HG03175 (cell line): Measurements from ENCODE around the gene PPP1CB.
"Not testable (repeated sequence)": the region's sequence is repeated elsewhere in the genome, so short reads cannot be mapped to it uniquely, and the experiment has no call there.

Experiments
- ATAC-seq: cut with Tn5 transposase; IDR thresholded peaks from one replicate; pipeline ENCODE4 v1.9.1; 2021; ENCODE audit warnings: mild to moderate bottlenecking, moderate library complexity; ENCODE audit not compliant: unreplicated experiment

The PPP1CB gene

DNA sequence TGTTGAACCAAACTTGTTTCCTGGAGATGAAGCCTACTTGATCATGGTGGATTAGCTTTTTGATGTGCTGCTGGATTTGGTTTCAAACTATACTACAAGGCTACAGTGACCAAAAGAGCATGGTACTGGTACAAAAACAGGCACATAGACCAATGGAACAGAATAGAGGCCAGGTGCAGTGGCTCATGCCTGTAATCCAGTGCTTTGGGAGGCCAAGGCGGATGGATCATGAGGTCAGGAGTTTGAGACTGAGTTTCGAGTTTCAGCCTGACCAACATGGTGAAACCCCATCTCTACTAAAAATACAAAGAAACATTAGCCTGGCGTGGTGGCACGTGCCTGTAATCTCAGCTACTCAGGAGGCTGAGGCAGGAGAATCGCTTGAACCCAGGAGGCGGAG lies 9.0 kb upstream of the PPP1CB start:
- ATAC-seq: not testable (repeated sequence)

DNA sequence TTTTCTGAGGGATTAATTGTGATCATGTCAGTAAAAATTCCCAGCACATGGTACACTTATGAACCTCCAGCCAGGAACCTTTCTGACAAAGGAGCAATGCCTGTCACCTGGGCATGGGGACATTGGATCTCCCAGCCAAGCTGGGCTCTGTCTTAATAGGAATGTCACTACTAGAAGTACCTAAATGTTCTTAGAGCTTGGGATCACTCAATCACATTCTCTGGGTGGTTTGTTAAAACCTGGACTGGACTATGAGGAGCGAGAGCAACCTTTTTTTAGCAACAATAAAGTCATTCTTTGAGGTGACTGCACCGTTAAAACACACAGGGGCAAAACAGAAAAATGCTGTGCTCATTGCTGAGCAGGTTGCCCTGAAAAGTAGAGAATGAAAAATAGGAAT lies 6.4 kb upstream of the PPP1CB start:
- ATAC-seq: no peak

DNA sequence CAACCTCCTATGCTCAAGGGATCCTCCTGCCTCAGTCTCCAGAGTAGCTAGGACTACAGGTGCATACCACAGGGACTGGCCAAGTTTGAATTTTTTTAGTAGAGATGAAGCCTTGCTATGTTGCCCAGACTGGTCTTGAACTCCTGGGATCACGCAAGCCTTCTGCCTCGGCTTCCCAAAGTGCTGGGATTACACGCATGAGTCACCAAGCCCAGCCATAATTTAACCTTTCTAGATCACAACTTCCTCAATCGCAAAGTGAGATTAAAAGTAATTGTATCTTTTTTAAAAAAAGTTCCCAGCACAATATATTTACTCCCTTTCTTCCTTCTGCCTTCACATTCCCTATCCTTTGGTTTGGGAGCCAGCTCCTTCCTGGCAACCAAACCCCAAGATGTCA lies 5.8 kb upstream of the PPP1CB start:
- no peak for ATAC-seq

DNA sequence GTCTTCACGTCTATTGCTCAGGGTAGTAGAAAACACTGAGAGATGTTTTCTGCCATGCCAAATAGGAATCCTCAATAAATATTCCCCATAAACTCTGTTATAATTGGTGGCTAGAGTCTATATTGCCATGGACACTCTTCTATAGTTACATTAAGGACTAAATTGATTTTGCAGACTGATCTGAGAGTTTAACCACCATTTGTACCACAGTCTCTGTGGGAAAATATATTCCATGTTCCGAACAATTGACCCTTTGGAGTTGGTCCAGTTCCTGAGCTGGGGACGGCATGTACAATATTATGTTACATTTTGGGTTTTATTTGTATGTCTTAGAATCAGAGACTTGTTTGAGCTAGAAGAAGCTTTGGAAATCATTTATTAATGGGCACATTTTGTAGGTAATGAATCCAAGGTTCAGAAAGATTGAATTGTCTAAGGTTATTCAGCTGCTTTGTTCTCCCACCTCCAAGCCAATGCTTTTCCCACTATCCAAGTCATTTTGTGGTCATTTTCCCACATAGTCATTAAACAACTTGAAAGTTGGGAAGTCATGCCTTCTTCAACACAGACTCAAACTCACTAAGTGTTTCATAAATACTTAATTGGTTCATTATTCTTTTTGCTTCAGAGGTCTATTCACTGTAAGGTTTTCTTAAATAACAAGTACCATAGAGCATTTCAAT lies 5.1 kb upstream of the PPP1CB start:
- ATAC-seq: no peak

DNA sequence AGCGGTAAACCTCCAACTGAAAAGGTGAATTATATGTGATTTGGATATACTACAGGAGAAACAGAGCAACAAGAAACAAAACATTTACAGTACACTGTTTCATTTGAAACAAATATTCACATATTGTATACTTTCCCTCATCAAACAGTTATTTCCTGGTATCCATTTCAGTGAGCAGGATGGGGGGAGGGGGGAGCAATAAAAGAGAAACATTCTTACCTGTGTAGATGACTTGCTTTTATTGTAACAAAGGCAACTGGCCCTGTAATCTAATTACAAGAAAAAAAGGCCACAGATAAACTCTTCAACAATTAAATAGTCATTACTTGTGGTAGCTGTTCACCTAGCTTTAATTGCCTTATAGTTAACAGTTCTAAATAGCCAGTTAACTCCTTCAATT lies 3.9 kb upstream of the PPP1CB start:
- no peak for ATAC-seq

DNA sequence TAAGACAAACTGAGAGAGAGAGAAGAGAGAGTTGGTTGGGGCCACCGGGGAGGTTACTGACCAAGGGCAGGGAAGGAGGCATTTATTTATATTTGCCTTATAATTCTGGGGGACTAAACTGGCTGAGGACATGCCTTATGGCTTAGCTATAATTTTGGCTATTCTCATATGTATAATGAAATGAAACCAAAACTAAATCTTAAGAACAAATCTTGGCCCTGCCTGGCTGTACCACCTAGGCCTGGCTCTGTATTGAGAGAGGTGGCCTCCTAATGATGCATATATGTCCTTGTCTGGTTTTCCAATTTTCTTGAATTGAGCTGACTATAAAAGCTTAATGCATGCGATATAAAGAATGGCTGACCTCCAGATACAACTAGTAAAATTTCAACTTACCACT lies 3.5 kb upstream of the PPP1CB start:
- ATAC-seq: no peak

DNA sequence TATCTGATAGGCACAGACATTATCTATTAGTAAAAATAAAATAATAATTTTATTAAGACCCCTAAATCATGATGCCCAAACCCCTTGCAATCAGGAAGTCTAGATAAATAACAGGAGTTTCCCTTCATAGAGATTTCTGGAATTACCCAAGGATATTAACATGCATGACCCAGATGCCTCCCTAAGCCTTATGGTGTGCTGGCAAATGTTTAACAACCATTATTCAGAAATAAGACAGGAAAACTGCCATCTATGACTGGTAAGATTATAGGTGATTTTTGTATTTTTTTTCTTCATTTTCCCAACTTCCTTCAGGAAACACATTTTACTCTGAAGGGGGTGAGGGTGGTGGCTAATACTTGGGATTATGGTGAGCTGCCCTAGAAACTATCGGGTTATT lies 2.7 kb upstream of the PPP1CB start:
- ATAC-seq: no peak

DNA sequence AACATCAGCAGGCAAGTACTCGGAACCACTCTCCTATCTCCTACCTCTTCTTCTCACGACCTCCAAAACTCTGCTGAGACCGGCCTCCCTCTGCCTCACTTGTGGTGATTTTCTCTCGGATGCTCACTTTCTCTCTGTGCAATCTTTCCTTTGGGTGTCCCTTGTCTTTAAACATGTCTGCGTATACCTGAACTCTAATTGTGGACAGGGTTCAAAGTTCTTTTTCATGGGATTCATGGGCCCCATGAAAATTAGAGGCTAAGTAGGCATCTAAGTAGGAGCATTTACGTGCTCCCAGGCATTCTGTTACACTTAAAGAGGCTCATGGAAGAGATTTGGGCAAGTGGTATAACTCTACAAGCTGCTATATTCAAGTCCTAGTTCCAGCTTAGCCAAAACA lies 2.1 kb upstream of the PPP1CB start:
- no peak for ATAC-seq

DNA sequence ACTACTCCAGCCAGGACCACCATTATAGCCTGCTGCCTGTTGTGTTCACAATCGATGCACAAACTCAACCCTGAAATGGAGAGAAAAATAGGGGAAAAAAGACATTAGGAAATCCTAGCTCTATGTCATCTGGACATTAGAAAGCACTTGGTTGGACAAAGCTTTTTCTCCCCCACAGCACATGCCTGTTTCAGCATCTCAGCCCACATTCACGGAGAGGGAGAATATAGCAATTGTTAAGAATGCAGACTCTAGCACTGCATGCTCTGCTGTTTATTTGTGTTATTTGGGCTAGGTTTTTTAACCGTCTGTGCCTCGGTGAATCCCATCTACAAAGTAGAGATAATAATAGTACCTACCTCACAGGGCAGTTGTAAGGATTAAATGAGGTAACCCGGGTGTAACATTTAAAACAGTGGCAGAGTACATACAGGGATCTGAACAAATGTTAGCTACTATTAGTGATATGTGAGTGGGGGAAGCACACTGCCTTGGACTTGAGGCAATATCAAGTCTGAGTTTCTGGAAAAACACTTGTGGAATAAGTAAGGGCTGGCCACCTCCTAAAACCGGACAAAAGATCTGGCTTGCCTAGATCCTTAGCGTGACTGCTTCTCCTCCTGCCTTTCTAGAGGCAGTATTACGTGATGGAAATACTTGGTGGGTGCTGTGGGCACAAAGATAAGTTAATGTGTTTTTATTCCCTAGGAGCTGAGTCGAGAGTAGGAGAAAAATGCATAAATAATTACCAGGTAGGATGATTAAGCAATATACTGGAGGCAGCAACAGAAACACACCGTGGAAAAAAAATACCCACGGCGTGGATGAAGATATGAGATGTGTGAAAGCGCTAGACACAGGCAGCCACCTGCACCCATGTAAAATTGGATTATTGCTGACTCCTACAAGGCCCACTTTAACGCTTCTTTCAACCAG lies 1.0 kb upstream of the PPP1CB start:
- no peak for ATAC-seq

DNA sequence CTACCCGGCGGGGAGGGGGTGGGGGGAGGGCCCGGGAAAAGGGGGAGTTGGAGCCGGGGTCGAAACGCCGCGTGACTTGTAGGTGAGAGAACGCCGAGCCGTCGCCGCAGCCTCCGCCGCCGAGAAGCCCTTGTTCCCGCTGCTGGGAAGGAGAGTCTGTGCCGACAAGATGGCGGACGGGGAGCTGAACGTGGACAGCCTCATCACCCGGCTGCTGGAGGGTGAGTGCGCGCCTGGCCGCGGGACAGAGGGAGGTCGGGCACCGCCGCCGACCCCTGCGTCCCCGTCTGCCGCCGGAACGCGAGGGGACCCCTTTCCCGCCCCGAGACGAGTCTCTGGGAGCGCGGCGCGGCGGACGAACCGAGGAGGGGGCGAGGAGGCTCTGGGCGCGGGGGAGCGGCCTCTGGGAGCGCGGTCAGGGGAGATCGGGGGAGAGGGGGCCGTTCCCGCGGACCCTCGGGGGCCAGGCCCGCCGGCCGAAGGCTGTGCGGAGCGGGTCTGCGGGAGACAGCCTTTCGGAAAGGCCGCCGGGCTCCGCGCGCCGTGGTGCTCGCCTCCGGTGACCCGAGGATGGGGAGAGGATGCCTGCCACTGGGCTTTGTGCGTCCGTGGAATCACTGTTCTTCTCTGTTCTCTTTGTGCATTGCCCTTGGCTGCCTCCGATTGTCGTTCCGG lies 463 bp downstream of the PPP1CB start:
- peak; percentile 31 for ATAC-seq

DNA sequence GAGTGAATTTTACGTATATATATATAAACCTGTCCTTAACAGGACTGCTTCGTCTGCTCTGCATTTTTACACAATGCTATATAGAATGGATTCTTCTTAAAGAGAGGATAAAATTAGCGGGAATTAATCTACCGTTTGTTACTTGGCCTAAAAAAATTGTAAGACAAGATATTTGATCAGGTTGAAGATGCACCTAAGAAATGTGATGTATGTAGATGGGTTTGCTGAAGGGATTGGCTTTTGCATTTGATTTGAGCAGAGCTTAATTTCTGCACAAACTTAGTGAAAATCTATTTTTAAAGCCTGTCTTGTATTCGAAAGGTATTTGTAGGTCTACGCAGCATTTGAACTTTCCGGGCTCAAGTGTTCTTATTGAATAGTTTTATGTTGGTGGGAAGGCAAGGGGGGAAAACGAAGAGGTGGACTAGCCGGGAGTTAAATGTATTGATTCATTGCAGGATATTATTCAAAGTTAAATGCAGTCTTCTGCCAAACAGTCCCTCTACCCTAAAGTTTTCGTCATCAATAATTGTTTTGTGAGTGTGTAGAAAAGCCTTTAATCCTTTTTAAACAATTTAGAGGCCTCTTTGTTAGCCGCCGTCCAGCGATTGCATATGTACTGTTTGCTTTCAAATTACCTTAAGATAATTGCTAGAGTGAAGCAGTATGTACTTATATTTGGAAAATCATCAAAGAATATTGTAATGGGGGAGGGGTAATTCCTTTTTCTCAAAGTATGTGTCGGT lies 1.2 kb downstream of the PPP1CB start:
- ATAC-seq: no peak

DNA sequence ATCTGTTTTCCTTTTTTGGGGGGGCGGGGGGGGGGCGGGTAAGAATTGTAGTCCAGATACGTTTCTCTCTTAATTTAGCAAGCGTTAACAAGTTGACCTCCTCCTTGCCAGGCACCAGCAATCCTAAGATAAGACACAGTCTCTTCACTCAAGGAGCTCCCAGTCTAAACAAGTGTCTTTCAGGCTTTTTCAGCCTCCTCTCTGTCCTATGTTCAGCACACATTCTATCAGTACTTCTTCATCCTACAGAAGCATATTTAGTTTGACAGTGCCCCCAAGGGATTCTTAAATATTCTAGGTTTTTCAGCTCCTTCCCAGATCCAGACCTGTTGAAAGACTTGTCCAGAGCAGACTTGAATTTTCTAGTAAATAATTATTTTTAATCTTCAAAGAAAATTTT lies 2.7 kb downstream of the PPP1CB start:
- no peak for ATAC-seq

DNA sequence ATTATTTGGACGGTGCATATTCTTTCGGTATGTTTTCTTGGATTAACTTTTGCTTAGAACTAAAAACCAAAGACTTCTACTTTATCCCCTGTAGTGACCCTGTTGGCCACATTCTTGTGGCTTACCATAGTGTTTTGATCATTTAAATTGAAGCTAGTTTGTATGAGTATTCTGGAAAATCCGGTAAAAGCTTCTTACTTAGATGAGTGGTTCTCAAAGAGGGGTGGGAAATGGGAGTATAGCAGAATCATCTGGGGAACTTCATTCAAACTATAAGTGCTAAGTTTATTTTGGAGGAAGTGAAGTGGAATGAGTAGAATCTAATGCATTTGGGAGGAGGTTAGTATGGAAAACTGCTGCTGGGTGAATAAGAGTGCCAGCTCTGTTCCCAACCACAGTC lies 3.8 kb downstream of the PPP1CB start:
- no peak for ATAC-seq

DNA sequence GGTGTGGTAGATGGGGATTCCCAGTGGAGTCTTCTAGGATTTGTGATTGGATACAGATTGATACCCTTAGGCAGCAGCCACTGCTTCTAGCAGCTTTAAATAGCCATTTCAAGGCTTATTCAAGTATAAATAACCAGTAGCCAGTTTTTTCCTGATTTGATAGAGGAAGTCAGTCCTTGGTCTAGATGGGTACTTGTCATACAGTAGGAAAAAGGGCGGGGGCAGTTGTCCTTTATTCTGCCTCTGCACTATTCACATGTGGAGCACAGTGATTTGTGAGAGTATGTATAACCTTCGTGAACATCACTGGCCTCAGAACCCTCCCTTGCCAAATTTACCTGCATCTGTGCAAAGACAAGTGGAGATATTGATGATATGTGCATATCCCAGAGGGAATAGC lies 6.8 kb downstream of the PPP1CB start:
- no peak for ATAC-seq

DNA sequence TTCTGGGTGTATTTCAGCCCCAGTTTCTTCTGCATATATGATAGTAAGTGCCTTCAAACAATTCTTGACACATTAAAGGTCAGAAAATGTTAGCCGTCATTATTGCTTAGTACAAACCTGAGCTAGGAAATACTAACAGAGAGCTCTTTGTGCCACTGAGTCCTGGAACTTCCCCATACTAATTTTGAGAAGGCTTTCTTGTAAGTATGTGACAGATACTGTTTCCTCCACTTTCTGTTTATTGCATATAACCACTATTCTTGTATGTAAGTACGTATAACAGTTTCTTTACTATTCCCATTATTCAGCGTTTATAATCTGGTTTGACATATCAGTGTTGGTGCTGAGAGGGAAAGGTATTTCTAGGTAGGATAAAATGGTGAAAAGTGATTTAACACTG lies 9.8 kb downstream of the PPP1CB start:
- ATAC-seq: no peak

DNA sequence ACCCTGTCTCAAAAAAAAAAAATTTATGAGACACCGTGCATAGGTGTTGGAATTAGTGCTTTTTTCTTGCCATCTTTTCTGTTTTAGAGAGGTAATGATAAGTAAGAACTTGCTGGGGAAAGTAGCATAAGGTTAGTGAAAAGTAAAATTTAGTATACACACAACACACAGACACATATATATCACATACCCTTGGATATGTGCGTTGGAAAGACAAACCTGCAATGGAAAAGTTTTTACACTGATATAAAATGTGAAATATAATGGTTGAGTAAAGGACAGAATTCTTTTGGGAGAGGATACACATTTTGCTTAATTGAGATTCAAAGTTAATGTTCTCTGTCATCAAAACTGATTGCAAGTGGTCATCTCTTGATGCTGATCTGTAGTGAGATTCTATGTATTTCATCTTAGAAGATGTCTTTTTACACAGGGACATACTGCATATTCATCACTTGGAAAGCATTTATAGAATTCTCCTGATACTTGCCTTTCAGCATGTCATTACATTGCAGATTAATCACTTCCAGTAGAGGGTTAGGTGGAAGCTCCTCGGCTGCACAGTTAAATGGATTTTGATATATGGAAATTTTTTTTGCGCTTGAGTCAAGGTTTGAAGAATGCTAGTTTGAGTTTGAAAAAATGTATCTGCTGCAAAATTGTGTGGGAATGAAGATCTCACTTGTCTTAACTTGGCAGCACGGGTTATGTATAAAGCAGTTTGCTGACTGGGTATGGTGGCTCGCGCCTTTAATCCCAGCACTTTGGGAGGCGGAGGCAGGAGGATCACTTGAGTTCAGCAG lies 13.5 kb downstream of the PPP1CB start:
- no peak for ATAC-seq

DNA sequence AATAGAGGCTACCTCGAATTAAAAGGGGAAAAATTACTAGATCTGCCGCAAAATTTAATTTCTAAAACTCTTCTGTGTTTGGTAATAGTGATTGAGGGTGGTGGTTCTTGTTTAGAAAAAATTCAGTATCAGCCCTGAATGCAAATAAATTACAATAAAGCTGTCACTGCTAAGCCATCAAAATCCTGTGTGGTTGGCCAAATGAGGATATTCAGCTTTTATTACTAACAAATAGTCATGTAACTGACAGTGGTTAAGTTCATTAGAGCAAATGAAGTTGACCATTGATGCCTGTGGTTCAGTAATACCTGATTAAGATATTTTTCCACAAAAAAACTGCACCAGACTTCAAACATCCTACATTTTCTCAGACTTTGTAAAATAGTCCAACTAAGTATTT lies 14.4 kb downstream of the PPP1CB start:
- ATAC-seq: no peak

DNA sequence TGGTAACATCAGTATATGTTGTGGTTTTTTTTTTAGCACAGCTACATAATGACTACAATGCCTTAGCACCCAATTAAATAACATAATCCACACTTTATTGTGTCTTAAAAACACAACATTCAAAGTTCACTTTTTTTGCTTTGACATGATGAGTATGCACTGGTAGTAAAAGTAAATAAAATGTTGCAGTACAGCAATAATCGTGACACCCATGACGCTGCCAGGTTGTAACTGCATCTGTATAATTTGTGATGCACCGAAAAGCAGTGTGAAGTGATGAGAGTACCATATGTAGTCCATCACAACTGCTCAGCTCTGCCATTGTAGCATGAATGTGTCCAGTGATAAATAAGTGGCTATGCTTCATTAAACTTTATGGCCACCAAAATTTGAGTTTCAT lies 15.7 kb downstream of the PPP1CB start:
- no peak for ATAC-seq

DNA sequence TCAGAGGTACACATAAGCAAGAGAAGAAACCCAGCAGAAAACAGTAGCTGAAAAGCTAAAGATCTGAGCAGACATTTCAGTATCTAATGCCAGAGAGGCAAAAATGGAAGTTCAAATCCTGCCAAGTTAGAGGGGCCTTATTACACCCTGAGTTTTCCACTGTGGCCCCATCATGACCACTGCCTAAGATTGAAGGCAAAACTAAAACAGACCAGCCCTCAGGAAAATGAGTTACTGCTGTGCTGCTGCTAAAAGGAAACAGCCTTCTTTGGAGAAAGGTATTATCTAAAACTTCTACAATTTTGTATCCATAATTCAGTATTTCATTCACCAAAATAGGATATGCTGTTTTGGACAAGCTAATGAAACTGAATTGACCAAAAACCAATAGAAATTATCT lies 16.8 kb downstream of the PPP1CB start:
- ATAC-seq: no peak

DNA sequence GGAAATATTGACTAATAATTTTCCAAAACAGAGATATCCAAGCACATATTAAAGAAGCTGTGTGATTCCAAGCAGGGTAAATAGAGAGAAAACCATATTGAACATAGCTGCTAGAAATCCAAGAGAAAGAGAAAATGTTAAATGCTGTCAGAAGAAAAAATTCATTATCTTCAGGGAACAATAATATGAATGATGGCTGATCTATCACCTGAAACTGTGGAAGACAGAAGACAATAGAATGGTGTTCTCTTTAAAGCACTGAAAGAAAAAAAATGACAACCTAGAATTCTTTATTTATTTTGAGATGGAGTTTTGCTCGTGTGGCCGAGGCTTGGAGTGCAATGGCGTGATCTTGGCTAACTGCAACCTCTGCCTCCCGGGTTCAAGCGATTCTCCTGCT lies 17.3 kb downstream of the PPP1CB start:
- ATAC-seq: no peak
